ENCODE results near the gene CAMK1G. TPM values are rescaled to one million over a fixed set of nuclear protein-coding genes. Genes with fewer than 3 reads are reported as not detected.

Gene CAMK1G
- total and polyA plus RNA-seq, 9 of the 15 experiments (the other 6 are each of a cell fraction or from before 2014, with no cell fraction given) = not detected

GRCh38 chr1:209587789-209588188, 4.3 kb downstream of the CAMK1G start (continued):
- TF ChIP-seq ZNF609 (CRISPR knock-in tag; IDR thresholded peaks at IDR 0.05; ENCODE audit: borderline replicate concordance) = no peak
- no peak for TF ChIP-seq ELF2 (CRISPR knock-in tag; IDR thresholded peaks at IDR 0.05)
- TF ChIP-seq MIER1 (IDR thresholded peaks at IDR 0.05; ENCODE audit: low read depth) = no peak
- no peak for TF ChIP-seq ZNF224 (CRISPR knock-in tag; IDR thresholded peaks at IDR 0.05)
- no peak for TF ChIP-seq NELFE (IDR thresholded peaks at IDR 0.05; ENCODE audit: insufficient read depth, insufficient read length)
- no peak for TF ChIP-seq DACH1 (IDR thresholded peaks at IDR 0.05; ENCODE audit: partially characterized antibody)
- TF ChIP-seq PHF8 (IDR thresholded peaks at IDR 0.05; ENCODE audit: borderline replicate concordance, low read length) = no peak
- no peak for TF ChIP-seq NEUROD1 (IDR thresholded peaks at IDR 0.05; ENCODE audit: borderline replicate concordance, low read depth, low read length, partially characterized antibody)
